GM18520 (cell line): Measurements from ENCODE around the gene SLC27A3.

Source experiments
- ATAC-seq: cut with Tn5 transposase; IDR thresholded peaks from one replicate; pipeline ENCODE4 v1.9.1; 2021; ENCODE audit not compliant: unreplicated experiment

The SLC27A3 gene

DNA sequence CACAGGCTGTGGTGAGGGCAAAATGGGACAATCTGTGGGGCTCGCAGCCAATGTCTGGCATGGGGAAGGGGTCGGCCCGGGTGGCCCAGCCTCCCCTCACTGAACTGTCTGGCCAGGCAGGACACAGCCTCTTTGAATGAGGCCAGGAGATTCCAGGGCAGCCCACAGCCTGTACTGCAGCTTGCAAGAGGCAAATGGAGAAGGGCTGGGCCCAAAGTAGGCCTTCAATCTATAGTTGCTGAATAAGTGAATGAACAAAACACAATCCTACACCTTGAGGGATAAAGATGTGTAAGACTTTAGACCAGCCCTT is 23.2 kb downstream of the SLC27A3 start:
- no peak for ATAC-seq

DNA sequence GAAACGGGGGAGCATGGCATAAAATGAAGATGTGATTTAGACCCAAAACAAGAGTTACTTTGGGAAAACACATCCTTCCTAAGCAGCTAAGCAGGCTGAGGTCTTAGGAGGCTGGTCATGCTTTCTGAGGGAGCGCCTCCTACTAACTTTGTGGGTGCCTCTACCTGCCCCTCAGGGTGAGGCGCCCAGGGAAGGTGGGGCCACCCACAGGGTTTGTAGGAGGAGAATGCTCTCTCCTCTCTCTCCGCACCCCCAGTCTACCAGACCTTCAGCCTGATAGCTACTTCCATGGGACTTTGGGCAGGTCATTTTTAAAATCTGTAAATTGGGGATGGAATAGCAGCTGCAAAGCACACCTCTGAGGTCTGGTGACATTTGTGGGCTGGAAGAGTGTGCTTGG is 23.8 kb downstream of the SLC27A3 start:
- no peak for ATAC-seq

DNA sequence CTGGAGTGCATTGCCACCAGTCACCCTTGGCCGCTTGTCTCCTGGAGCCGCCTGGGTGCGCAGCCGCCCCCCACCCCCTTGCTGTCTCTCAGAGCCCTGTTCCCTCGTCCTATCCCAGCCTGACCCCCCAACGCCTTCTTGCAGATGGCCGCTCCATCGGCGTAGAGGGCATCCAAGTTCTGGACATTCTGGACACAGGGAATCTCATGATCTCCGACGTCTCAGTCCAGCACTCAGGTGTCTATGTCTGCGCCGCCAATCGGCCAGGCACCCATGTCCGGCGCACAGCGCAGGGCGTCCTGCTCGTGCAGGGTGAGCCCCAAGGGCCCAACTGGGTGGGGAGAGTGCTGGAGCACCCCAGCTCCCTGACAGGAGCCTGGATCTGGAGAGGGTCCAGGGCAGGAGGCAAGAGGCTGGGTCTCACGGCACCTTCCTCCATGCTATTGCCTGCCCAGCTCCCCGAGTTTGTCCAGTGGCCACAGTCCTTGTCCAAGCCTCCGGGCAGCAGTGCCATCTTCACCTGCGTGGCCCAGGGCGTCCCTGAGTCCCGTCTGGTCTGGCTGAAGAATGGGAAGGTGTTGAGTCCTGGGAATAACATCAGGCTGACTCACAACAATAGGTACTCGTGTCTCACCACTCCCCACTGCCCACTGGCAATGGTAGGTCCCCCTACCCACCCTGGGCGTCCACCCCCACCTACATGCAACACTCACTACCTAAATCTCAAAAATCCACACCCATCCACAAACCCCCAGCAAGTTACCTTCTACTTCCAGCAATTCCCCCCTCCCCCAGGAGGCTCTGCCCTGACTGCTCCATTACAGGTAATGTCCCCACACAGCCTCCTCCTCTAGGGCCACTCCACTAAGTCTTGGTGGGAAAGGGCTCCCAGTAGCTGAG is 24.6 kb downstream of the SLC27A3 start:
- no peak for ATAC-seq

DNA sequence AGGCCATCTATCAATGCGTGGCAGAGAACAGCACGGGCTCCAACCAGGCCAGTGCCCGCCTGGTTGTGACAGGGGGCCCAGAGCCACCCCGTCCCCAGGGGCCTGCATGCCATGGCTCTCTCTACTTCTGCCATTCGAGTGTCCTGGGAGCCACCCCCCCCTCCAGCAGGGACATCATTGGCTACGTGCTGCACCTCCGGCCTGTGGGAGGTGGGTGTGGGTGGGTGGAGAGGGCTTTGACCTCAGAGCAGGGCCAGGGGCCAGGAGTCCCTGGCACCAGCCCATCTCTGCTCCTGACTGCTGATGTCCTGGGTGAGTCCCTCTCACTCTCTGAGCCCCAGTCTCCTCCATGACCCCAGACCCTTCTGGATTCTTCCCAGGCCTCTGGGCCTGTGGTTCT is 25.3 kb downstream of the SLC27A3 start:
- ATAC-seq: no peak

DNA sequence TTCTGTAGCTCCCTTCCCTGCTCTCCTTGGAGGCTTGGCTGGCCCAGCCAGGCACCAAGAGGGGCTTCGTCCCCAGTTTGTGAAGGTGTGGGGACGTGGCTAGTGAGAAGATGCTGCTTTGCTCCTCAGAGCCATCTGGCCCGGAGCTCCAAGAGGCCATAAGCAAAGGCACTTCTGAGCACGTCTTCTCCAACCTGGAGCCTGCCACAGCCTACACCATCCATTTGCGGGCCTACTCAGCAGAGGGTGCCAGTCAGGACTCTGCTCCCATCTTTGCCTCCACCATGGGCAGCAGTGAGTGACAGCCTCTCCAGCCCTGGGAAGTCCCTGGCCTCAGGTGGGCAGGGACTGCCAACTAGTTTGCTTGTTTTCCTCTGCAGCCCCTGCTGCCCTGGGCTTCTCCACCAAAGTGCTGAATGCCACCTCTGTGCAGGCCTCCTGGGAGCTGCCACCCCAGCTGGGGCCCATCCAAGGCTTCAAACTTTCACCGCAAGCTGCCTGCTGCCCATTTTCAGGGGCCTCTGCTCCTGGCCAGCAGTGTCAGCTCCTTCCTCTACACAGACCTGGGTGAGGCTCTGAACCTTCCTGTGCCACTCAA is 25.9 kb downstream of the SLC27A3 start:
- ATAC-seq: no peak

DNA sequence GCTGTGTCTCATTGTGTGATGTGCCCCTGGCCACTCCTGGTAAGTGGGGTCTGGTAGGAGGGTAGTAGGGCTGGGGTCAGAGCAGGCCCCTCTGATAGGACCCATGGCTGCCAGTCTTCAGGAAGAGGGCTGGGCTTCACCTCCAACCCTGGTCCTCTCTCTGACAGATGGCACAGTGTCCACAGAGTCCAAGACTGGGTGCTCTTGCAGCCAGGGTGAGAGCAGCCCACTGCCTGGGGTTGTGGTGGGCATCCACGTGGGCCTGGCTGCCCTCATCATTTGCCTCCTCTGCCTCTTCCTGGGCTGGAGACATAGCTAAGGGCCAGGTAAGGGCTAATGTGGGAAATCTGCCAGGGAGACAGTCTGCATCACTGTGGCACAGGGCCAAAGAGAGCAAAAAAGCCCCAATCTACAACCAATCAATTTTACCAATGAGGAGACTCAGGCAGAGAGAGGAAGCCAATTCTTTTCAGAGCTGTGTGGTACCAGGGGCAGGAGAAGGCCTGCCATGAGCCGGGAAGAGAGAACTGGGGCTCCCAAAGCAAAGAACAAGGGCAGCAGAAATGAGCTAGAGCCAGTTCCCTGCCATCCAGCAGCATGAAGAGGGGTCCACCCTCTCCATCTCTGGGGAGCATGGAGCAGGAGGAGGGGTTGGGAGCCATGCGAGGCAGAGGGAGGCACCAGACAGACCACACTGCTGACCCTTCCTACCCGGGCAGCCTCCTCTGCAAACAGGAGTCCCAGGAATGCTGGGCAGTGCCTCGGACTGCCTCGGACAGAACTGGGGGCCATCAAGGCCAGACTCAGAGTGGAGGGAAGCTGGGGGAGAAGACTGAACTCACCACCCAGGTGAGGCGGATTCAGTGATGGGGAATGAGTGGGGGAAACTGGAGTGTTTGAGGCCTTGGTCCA is 26.8 kb downstream of the SLC27A3 start:
- ATAC-seq: no peak

DNA sequence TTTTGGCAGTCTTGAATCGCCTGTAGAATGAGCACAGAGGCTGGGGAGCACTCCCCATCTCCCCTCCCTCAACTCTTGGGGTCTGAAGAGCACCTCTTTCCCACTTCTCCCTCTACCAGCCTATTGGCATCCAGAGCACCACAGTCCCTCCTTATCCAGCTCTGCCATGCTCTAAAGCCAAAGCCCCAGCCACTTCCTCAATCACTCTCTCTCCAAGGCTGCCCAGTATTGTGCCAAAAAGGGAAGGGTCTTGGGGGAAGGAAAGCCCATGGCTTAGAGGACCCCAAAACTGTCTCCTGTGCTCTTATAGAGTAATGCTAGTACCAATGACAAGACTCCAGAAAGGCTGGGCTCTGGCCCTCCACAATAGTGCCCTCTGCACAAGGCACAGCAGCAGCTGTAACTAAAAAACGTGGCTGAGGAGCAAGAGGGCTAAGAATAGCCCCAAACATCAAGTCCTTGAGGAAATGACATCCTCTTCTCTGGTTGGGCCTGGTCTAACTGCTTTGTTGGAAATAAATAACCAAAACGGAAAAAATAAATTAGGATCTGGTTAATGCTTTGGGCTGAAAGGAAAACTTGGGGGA is 28.4 kb downstream of the SLC27A3 start:
- no peak for ATAC-seq

DNA sequence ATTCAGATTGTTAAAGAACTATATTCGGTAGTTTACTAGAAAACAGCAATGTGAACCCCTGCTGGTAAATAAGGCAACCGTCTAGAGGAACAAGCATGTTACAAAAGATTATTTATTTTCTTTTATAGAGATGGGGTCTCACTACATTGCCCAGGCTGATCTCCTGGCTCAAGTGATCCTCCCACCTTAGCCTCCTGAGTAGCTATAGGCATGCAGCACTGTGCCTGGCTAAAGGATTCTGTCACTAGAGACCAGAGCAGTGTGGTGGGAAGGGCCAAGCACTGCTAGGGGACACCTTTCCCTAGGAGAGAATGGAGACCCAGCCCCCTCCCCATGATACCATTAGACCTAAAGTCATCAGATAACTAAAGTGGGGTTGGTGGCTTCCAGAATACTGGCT is 28.9 kb downstream of the SLC27A3 start:
- no peak for ATAC-seq

DNA sequence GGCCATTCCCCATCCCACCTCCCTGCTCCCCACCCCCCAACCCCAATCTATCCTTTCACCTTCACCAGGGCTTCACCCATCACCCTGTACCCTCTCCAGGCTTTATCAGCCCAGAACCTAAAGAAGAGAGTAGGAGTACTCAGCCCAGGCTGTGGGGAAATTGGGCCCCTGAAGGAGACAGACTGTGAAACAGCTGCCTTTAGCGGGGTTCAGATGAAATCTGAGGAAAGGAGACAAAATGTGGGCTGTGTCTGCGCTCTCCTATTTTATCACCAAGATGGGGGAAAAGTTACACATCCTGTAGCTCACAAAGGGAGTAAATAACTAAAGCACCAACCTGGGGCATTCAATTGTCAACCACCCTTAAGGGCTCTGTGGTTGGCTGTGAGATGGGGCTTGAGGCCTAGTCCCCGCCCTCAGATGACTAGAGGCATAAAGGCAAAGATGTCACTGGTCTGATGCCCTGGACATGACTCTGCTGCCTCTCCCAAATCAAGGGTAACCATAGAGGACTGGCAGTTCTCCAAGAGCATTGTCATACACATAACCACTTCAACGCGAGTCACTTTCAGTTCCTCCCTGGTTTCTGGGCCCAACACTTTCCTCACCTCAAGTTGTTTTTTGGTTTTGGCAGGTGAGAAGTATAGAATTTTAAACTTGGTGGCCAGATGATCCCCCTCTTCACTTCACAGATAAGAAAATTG is 30.0 kb downstream of the SLC27A3 start:
- ATAC-seq: peak; percentile 95

DNA sequence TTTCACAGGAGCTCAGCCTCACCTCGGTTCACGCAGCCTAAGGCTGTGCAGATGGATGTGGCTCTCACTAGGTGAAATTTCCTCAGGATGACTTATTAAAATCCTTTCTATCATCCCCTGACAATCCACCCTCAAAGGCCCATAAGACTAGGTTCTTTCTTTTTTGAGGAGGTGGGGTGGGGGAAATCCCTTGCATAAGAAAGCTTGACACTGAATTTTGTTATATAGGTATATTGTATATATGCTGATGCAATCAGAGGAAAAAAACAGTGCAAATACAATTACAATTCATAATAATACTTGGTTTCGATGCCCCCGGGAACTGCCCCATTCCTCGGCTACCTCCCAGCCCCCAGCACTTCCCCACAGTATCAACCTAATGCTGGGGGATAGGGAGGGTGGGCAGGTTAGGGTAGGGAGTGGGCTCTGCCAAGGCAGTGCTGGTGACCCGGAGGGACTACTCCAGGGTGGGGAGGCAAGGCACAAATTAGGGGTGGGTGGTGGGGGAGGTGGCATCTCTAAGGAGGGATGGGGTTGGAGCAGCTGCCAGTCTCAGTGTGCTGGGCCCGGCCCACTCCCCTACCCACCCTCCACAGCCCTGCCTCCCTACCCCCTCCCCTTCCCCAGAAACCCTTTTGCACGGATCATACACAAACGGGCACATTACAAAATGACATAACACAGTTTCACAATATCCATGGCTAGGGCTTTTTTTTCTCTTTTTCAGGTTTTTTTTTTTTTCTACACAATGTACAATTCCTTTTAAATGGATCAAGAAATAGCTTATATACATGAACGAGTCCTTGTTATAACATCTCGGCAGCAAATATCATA is 30.9 kb downstream of the SLC27A3 start:
- no peak for ATAC-seq

DNA sequence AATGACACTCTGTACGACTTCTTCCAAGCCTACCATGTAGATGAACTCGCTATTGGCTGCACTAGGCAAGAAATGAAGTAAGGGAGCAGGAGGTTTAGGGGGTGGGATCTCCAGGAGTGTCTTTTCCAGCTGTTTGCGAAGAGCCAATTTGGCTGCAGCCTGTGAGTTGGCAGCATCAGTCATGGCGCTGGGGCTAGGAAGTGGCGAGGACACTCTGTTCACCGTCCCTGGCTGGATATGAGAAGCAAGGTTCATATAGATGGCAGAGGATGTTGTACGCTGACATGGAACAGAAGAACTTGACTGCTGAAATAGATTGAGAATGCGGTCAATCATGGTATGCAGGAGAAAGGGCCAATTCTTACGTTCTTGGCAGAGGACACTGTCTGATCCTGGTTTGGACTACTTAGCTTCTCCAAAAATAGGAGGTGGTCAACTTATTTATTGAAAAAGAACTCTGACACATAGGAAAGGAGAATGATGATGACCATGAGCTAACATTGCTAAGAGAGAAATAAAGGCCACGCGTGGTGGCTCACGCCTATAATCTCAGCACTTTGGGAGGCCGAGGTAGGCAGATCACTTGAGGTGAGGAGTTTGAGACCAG is 41.2 kb downstream of the SLC27A3 start:
- no peak for ATAC-seq

DNA sequence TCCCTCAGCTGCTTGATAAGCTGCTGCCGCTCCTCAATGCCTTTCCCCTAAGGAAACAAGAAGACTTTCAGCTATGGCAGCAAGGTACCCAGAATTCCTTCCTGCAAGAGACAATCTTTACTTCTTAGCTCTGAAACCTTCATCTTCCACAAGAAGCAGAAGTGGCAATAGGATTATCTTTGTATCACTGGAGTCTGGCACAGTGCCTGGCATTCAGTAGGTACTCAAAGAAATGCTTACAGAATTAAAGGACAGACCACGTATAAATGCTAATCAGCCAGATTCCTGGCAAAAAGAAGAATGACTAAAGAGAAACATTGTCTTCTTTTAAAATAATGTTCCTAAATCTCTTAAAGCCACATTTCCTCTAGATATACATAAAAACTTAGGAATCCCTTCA is 43.7 kb downstream of the SLC27A3 start:
- no peak for ATAC-seq

DNA sequence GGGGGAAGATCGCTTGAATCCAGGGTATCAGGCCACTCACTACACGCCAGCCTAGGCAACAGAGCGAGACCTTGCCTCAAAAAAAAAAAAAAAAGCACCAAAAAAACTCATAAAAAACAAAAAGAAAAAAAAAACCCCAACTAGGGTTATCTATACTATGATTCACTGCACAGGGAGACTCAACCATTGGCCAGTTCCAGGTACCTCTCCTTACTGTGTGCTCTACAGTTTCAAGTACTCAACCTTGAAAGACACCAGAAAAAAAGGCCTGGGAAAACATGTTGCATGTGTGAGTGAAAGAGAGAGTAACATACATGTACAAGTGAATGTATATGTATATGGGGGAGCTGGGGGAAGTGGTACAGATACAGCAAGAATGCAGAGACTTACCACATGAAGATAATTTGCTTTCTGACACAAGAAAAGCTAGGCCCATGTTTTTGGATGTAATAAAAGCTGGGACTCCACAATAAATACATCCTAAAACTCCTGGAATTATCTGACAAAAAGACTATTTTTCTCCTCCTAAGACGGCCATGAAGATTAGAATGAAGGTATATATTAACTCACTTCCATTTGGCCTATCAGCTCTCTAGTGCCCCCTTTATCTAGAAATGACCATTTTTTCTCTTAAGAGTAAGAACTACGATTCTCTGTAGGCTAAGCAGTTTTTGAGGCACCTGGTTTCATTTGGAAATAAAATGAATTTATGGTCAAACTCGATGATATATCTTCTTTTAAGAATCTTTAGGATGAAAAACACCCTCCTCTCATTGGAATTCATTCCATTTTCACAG is 52.2 kb downstream of the SLC27A3 start:
- ATAC-seq: no peak
